ENCODE results near the gene TREH.

GRCh38 chr11:118715837-118716260 is 36.4 kb upstream of the TREH start:
- TF ChIP-seq CTCF (conservative IDR thresholded peaks at IDR 0.05; ENCODE audit: low read depth, low read length) (no peak), EZH2 (IDR thresholded peaks at IDR 0.05; ENCODE audit: borderline replicate concordance, low read depth, low read length, poor library complexity, severe bottlenecking) (no peak)

All from A673 (cell line).